ENCODE data around the gene SPN.
"Not testable (repeated sequence)": the region's sequence is repeated elsewhere in the genome, so short reads cannot be mapped to it uniquely, and the experiment has no call there.

The SPN gene

DNA sequence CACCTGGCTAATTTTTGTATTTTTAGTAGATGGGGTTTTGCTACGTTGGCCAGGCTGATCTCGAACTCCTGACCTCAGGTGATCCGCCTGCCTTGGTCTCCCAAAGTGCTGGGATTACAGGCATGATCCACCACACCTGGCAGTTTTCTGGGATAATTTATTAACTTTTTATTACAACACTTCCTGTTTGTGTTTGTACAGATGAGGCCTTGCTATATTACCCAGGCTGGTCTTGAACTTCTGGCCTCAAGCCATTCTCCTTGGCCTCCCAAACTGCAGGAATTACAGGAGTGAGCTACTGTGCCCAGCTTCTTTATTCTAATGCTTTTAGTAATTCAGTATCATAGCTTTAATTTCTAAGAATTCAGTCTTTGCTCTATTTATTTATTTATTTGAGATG lies 16.1 kb upstream of the SPN start:
- DNase-seq (ENCODE audit: low spot score), result no peak

DNA sequence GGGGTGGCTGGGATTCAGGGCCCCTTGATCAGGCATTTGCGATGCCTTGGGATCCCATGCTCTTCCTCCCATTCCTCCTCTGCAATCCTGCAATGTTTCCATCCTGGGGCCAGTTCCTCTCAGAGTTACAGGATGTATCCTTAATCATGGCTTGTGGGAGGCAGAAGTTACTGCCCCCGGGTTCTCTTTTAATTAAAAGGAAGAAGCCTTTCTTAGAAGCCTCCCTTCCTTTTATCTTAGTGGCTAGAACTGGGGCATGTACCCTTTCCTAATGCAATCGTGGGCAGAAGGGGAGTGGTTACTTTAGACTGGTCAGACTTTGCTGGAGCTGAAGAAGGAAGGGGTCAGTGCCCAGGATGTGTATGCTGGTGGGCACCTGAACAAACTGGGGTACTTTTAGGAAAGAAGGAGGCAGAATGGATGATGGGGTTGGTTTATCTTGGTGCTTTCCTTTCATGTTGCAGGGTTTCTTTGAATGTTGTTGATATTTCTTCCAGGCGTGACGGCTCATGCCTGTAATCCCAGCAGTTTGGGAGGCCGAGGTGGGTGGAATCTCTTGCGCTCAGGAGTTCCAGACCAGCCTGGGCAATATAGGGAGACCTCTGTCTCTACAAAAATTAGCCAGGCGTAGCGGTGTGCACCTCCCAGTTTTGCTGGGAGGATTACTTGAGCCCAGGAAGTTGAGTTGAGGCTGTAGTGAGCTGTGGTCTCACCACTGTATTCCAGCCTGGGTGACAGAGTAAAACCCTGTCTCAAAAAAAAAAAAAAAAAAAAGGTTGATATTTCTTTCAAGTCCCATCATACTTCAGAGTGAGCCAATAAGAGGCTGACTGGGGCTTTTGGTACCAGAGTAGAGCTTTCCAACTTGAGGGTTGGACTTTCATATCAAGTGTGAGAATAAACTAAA lies 13.2 kb upstream of the SPN start:
- DNase-seq (ENCODE audit: low spot score), result no peak

DNA sequence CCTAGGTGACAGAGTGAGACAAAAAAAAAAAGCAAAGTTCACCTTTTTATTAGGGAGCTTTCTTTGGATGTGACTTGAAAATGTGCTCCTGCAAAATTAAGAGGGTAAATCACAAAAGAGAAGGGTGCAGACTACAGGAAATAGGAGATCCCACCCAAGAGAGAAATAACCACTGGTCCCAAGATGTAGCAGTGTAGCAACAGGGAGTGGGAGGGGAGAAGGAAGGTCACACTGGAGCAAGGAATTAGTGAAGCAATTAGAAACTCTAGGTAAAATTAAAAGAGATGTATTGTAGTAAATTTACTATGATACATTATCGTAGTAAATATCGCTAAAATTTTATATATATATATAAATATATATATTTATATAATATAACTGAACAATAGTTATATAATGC lies 12.3 kb upstream of the SPN start:
- no peak for DNase-seq (ENCODE audit: low spot score)

DNA sequence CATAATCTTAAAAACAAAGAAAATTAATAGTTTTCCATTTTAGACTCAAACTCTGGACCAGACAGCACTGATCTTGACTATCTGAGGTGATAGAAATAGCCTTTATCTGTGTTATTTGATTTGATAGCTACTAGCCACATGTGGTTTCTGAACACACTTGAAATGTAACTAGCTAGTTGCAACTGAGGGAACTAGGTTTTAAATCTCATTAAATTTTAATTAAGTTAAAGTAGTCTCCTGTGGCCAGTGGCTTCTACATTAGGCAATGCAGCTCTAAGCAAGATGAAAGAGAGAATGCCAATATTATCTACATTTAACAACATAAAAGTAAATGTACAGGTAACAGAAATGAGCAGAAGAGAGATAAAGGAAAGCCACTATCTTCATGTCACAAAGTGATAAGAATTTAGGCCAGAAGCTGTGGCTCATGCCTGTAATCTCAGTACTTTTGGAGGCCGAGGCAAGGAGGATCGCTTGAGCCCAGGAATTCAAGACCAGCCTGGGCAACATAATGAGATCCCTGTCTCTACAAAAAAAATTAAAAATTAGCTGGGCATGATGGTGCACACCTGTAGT lies 11.2 kb upstream of the SPN start:
- DNase-seq (ENCODE audit: low spot score), result no peak

DNA sequence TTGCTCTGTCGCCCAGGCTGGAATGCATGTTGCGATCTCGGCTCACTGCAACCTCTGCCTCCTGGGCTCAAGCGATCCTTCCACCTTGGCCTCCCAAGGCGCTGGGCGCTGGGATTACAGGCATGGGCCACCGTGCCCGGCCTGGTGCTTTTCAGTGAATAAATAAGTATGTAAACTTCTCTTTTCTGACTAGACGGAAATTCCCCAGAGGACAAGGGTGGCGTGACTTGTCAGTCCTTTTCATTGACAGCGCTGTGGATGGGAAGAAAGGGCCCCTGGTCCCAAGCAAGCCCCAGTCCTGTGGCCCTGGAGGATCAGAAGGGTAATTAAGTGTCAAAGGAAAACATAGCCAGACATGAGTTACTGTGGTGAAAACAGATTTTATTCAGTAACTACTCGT lies 9.6 kb upstream of the SPN start:
- no peak for DNase-seq (ENCODE audit: low spot score)

DNA sequence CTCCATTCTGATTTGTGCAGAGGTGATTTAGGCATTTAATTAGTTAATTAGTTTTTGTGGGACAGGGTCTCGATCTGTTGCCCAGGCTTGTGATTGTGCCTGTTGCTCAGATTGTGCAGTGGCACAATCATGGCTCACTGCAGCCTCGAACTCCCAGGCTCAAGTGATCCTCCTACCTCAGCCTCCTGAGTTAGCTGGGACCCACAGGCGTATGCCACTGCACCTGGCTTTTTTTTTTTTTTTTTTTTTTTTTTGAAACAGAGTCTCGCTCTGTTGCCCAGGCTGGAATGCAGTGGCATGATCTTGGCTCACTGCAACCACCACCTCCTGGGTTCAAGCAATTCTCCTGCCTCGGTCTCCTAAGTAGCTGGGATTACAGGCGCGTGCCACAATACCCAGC lies 9.2 kb upstream of the SPN start:
- not testable (repeated sequence) for DNase-seq (ENCODE audit: low spot score)

DNA sequence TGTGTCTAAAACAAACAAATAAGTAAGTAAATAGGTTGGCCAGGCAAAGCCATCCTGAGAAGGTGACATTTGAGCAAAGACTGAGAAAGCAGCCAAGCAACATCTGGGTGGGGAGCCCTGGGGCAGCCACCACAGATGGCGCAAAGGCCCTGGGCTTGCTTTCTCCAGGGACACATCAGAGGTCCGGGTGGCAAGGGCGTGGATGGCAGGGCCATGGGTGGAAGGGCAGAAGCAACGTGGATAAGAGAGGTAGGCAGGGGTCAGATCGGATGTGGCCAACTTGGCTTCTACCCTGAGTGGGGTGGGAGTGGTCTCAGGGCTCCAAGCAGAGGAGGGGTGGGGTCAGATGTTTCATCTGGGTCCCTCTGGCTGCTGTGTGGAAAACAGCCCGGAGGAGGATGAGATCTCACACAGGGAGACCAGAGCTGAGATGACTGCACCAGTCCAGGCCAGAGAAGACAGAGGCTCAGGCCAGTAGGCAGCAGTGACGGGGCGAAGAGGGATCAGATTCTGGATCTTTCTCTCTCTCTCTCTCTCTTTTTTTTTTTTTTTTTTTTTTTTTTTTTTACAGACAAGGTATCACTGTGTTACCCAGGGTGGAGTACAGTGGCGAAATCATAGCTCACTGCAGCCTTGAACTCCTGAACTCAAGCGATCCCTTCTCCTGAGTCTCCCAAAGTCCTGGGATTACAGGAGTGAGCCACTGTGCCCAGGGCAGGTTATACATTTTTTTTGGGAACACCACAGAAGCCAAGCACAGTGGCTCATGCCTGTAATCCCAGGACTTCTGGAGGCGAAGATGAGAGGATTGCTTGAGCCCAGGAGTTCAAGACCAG lies 6.1 kb upstream of the SPN start:
- no peak for DNase-seq (ENCODE audit: low spot score)

DNA sequence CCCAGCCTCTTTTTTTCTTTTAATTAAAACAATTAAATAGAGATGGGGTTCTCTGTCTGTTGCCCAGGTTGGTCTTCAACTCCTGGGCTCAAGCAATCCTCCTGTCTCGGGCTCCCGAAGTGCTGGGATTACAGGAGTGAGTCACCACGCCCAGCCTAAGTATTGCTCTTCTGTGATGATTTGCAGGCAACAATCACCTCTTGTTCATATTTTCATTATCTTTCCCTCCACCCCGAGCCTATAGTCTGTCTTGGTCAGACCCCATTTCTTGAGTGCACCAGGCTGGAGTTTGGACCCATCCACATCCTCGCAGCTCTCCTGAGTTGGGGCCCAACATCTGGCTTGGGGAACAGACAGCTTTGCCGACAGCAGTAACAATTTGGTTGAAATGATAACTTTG lies 4.3 kb upstream of the SPN start:
- no peak for DNase-seq (ENCODE audit: low spot score)

DNA sequence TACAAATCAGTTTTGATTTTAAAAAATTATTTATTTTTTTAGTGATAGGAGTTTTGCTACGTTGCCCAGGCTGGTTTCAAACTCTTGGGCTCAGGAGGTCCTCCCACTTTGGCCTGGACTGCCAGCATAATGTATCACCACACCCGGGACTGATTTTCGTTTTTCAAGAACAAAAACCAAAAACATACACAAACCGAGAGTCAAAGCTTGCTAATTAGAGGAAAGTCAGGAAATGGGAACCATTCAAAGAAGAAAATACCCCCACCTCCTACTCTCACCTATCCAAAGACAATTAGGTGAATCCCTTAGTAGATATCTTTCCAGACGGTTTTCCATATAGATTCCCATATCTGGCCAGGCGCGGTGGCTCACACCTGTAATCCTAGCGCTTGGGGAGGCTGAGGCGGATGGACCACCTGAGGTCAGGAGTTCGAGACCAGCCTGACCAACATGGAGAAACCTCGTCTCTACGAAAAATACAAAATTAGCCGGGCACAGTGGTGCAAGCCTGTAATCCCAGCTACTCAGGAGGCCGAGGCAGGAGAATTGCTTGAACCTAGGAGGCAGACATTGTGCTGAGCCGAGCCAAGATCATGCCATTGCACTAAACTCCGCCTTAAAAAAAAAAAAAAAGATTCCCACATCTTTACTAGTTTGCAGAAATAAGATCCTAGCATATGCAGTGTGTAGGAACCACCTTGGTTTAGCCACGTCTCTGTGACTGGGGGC lies 883 bp upstream of the SPN start:
- no peak for DNase-seq (ENCODE audit: low spot score)

DNA sequence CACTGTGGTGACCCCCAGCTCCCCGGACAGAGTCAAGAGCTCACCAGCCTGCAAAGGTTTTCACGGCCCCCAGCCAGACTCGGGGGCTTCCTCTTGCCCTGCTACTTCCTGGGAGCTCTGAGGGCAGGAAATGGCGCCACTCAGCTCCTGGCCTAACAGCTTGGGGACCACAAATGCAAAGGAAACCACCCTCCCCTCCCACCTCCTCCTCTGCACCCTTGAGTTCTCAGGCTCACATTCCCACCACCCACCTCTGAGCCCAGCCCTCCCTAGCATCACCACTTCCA lies 375 bp upstream of the SPN start:
- no peak for DNase-seq (ENCODE audit: low spot score)

DNA sequence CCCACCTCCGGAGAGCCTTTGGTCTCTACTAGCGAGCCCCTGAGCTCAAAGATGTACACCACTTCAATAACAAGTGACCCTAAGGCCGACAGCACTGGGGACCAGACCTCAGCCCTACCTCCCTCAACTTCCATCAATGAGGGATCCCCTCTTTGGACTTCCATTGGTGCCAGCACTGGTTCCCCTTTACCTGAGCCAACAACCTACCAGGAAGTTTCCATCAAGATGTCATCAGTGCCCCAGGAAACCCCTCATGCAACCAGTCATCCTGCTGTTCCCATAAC lies 702 bp downstream of the SPN start:
- no peak for DNase-seq (ENCODE audit: low spot score)

DNA sequence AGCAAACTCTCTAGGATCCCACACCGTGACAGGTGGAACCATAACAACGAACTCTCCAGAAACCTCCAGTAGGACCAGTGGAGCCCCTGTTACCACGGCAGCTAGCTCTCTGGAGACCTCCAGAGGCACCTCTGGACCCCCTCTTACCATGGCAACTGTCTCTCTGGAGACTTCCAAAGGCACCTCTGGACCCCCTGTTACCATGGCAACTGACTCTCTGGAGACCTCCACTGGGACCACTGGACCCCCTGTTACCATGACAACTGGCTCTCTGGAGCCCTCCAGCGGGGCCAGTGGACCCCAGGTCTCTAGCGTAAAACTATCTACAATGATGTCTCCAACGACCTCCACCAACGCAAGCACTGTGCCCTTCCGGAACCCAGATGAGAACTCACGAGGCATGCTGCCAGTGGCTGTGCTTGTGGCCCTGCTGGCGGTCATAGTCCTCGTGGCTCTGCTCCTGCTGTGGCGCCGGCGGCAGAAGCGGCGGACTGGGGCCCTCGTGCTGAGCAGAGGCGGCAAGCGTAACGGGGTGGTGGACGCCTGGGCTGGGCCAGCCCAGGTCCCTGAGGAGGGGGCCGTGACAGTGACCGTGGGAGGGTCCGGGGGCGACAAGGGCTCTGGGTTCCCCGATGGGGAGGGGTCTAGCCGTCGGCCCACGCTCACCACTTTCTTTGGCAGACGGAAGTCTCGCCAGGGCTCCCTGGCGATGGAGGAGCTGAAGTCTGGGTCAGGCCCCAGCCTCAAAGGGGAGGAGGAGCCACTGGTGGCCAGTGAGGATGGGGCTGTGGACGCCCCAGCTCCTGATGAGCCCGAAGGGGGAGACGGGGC lies 1.3 kb downstream of the SPN start:
- no peak for DNase-seq (ENCODE audit: low spot score)

DNA sequence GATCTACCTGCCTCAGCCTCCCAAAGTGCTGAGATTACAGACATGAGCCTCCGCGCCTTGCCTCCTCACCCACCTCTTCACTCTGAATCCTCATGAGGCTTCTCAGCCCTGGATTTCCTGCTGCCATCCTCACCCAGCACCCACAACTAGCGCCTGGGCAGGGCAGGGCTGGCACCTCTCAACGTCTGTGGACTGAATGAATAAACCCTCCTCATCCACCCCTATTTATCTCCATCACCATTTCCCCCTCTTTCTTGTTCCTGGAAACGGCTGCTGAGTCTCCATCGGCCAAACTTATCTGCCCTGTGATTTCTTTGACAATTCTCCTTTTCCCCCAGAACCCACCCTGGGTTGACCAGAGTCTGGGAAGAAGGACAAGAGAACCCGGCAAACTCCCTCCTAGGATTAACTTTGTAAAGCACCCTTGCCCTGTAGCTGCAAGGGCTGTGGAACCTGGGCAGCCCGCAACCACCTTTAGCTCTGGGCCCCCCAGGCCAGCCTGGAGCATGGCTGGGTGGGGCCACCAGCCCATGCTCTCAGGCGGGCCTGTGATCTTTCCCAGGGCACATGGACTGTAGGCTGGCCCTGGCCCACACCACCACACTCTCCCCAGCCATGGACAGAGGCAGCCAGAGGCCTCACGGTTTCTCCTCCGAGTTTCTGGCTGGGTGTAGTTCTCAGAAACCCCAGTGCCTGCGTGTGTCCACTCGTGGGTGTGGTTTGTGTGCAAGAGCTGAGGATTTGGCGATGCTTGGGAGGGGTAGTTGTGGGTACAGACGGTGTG lies 2.4 kb downstream of the SPN start:
- DNase-seq (ENCODE audit: low spot score), result no peak

DNA sequence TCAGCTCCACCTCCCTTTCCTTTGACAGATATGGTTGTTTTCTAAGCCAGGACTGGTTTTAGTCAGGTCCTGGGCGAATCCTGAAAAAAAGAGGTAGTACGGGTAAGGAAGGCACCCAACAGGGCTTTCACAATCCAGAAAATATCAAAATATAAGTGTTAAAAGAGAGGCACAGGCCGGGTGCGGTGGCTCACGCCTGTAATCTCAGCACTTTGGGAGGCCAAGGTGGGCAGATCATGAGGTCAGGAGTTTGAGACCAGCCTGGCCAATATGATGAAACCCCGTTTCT lies 4.2 kb downstream of the SPN start:
- not testable (repeated sequence) for DNase-seq (ENCODE audit: low spot score)

DNA sequence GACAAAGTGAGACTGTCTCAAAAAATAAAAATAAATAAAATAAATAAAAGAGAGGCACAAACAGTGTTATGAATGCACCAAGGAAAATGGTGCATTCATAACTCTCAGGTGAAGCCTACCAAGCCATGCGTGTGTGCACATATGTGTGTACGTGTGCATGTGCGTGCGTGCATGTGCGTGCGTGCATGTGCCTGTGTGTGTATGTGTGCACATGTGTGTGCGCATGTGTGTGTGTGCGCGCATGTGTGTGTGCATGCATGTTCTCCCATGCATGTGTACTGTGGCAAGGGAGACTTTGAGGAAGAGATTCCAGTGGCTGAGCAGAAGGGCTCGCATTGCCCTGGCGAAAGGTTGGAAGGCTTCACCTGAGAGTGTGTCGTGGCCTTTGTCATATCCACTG lies 4.7 kb downstream of the SPN start:
- no peak for DNase-seq (ENCODE audit: low spot score)

DNA sequence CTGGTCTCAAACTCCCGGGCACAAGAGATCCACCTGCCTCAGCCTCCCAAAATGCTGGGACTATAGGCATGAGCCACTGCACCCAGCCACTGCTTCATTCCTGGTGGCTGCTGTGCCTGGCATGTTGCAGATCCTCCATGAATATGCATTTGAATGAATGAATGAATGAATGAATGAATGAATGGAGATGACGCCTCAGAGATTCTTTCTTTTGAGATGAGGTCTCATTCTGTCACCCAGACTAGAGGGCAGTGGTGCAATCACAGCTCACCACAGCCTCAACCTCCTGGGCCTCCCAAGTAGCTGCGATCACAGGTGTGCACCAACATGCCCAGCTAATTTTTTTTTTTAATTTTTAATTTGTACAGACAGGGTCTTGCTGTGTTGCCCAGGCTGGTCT lies 5.2 kb downstream of the SPN start:
- no peak for DNase-seq (ENCODE audit: low spot score)

DNA sequence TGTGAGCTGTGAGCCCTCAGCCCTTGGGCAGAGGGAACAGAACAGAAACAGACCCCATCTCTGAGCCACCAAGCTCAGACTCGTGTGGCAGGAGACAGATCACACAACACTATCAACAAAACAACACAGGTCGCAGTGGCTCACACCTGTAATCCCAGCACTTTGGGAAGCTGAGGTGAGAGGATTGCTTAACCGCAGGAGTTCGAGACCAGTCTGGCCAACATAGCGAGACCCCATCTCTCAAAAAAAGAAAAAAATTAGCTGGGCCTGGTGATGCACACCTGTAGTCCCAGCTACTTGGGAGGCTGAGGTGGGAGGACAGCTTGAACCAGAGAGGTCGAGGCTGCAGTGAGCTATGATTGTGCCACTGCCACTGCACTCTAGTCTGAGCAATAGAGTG lies 10.5 kb downstream of the SPN start:
- no peak for DNase-seq (ENCODE audit: low spot score)

DNA sequence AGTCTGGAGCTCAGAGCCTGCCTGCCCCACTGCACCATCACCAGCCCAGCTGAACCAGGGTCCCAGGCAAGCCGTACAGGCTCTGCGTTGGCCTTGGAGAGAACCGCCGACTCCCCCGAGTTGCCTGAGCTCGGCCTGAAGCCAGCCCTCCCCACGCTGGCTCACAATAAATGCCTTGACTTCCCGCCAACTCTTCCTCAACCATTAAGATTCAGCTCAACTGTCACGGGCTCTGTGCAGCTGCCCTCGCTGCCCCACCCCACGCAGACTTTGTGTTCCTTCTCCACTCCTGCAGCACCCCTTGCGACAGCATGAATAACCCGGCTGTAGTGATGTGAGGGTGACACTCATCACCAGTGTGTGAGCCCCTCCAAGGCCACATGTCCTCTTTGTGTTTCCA lies 11.1 kb downstream of the SPN start:
- peak; percentile 75 for DNase-seq (ENCODE audit: low spot score)

DNA sequence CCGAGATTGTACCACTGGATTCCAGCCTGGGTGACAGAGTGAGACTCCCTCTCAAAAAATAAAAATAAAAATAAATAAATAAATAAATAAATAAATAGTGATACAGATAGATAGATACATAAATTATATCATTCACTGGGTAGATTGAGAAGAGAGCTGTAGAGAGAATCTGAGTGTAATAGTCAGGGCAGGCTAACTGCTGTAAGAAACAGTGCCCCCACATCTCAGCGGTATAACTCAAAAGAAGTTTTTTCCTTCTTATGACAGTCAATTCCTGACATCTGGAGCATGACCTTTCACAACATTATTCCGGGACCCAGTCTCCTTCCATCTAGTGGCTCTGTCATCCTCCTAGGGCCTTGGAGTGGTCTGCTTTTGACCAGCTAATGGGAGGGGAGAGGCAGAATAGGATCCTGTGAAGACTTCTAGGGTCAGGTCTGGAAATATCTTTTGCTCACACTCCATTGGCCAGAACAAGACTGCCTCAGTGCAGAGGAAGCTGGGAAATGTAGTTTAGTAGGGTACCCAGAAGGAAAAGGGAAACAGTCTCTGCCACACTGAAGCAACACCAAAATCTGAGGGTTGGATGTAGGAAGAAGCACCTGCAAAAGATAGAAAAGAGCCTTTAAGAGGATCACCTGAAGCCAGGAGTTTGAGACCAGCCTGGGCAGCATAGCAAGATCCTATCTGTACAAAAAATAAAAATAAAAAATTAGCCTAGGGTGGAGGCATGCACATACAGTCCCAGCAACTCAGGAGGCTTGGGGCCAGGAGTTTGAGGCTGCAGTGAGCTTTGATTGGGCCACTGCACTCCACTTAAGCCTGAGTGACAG lies 13.0 kb downstream of the SPN start:
- DNase-seq (ENCODE audit: low spot score), result no peak

Data from left forelimb (tissue), 1 donor.